Measurements from ENCODE around the gene AXDND1.

DNA sequence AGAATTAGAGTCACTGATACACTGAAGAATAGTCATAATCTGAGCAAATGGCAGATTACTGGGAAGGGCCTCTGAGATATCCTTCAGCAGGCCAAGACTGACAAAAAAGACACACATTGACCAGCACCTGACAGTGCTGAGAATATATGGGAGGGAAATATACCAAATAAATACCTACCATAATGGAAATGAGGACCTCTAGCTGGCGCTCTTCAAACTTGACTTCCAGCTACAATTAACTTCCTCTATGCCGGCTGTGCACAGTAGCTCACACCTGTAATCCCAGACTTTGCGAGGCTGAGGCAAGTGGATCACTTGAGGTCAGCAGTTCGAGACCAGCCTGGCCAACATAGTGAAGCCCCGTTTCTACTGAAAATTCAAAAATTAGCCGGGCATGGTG, 140.4 kb downstream of the AXDND1 start:
- TF ChIP-seq, protein P1, sequence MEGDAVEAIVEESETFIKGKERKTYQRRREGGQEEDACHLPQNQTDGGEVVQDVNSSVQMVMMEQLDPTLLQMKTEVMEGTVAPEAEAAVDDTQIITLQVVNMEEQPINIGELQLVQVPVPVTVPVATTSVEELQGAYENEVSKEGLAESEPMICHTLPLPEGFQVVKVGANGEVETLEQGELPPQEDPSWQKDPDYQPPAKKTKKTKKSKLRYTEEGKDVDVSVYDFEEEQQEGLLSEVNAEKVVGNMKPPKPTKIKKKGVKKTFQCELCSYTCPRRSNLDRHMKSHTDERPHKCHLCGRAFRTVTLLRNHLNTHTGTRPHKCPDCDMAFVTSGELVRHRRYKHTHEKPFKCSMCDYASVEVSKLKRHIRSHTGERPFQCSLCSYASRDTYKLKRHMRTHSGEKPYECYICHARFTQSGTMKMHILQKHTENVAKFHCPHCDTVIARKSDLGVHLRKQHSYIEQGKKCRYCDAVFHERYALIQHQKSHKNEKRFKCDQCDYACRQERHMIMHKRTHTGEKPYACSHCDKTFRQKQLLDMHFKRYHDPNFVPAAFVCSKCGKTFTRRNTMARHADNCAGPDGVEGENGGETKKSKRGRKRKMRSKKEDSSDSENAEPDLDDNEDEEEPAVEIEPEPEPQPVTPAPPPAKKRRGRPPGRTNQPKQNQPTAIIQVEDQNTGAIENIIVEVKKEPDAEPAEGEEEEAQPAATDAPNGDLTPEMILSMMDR (IDR thresholded peaks at IDR 0.05): no peak
- no peak for TF ChIP-seq POLR2A (IDR thresholded peaks at IDR 0.05; ENCODE audit: low read depth)
- TF ChIP-seq POLR2AphosphoS5 (IDR thresholded peaks at IDR 0.05): no peak
- TF ChIP-seq EP300 (IDR thresholded peaks at IDR 0.05): no peak

Measured in esophagus muscularis mucosa (tissue), 4 donors.